Skeletal muscle satellite cell (primary cell): ENCODE data around the gene SNAP91.

ENCODE experiments used
- H3K27me3 ChIP-seq: 2 replicates; pipeline ENCODE4 v1.7.0; 2013; ENCODE audit warnings: low read length; ENCODE audit not compliant: control insufficient read depth, insufficient read depth
- H3K36me3 ChIP-seq: 2 replicates; pipeline ENCODE4 v1.7.0; 2013; ENCODE audit warnings: mild to moderate bottlenecking, control low read depth, low read length; ENCODE audit not compliant: insufficient read depth
- H3K4me1 ChIP-seq: 2 replicates; pipeline ENCODE4 v1.7.0; 2013; ENCODE audit warnings: low read length; ENCODE audit not compliant: control insufficient read depth, insufficient read depth
- H3K4me2 ChIP-seq: 2 replicates; pipeline ENCODE4 v1.7.0; 2013; ENCODE audit warnings: mild to moderate bottlenecking, low read length
- H3K4me3 ChIP-seq: 2 replicates; pipeline ENCODE4 v1.7.0; 2013; ENCODE audit warnings: low read length
- H3K9ac ChIP-seq: 2 replicates; pipeline ENCODE4 v1.7.0; 2013; ENCODE audit warnings: mild to moderate bottlenecking, low read depth, low read length, moderate library complexity
- H3K9me3 ChIP-seq: replicated peaks from 2 replicates; pipeline ENCODE4 v1.7.0; 2013; ENCODE audit warnings: mild to moderate bottlenecking, control low read depth, low read length

Gene SNAP91

DNA sequence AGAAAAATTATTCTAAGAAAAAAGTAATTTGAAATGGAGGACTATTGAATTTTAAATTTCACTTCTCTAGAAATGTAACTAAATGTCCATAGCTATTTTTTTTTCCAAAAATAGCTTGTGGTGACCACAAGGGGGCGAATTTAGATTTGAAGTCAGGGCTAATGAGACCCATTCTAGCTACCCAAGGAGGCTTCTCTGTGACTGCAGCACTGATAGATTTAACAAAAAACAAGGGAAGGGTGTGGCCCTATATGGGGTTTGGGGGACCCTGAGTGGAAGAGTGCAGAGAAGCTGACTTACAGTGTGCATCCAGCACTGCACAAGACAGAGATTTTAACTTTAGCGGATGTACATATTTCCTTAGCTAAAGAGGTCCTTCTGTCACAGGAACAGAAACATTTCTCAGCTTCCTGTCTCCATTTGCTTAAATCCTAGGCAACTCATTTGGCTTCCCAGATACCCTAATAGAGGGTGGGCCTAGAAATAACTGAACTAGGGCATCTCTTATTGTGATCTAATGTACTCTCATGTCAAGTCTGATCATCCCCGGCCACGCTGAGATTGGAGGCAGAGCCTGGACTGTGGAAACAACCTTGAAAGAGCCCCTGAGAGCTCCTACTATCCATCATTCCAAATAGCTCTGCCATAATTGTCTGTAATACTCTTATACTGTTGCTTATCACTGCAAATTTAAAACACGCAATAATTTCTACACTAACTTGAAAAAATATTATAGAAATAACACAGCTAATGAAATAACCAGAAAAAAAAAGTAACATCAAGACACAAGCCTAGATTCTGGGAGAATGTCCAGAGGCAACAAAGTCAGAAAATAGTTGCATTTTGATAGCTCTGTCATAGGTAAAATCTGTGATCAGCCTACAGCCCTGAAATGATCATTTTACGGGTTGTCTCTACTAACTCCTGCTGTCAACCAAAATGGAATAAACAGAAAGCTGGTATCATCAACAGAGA lies 93.6 kb downstream of the SNAP91 start:
- H3K9me3 ChIP-seq: no peaks in the 10 kb centered on the region
- H3K4me1 ChIP-seq: no peaks in the 10 kb centered on the region

DNA sequence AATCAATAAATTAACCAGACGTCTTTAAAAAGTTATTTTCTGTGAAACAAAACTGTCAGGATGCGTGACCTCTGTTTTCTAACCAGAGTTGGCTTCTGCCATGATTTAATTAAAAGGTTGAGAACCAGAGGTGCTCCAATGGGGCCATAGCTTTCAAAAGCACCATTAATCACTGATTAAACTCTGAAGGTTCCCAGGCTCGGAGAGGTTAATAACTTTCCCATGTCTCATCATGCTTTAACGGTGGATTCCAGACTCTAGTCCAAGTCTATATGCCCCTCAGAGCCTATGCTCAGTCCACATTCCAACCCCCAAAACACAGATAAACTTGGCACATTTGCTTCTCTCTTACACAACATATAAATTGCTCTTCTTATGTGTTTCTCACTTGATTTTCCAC lies 95.5 kb downstream of the SNAP91 start:
- H3K4me1 ChIP-seq: no peaks in the 10 kb centered on the region
- H3K36me3 ChIP-seq: no peaks in the 10 kb centered on the region

More for the DNA sequence above, 93.6 kb downstream of the SNAP91 start:
- Histone ChIP-seq H3K9ac (no peak overlapping the region), H3K4me2 (no peak overlapping the region), H3K4me3 (no peak overlapping the region), H3K36me3 (no peaks in the 10 kb centered on the region), H3K27me3 (no peaks in the 10 kb centered on the region)

DNA sequence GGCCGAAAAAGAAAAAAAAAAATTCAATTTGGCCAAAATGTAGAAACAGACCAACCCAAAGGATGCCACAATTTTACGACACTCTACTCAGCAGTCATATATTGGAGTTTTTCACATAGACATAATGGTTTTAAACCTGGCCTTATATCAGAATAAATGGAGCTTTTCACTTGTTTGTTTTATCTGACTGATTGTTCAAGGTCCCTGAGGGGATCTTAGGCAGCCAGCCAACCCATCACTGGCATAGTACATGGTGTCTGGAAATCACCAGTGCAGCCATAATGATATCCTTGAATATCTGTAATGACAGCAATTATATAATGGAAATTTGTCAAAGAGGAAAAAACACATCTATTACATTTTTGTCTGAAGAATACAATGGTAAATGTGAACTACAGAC lies 99.7 kb downstream of the SNAP91 start:
- Histone ChIP-seq H3K36me3 (no peaks in the 10 kb centered on the region), H3K4me1 (no peaks in the 10 kb centered on the region), H3K9ac (no peak overlapping the region), H3K9me3 (no peaks in the 10 kb centered on the region), H3K4me2 (no peak overlapping the region), H3K27me3 (no peaks in the 10 kb centered on the region), H3K4me3 (no peak overlapping the region)

More for the DNA sequence above, 95.5 kb downstream of the SNAP91 start:
- Histone ChIP-seq H3K4me2 (no peak overlapping the region), H3K9me3 (no peaks in the 10 kb centered on the region), H3K4me3 (no peak overlapping the region), H3K27me3 (no peaks in the 10 kb centered on the region), H3K9ac (no peak overlapping the region)

DNA sequence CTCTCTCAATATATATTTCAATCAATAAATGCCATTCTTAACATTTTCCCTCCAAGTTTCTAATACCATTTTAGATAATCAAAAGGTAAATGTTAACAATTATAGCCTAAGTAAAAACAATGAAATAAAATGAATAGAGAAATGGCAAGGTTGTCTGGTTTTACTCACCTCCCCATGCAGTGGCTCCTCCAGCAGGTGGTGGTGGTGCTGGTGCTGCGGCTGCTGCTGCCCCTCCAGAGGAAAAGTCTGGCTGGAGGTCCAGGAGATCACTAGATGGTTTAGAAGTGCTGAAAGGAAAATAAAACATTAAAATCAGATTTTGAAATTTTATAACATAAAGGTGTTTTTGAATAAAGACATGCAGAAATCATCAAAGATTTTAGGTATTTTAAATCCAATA lies 103.4 kb downstream of the SNAP91 start:
- Histone ChIP-seq H3K4me1 (no peaks in the 10 kb centered on the region), H3K9ac (no peak overlapping the region), H3K9me3 (no peaks in the 10 kb centered on the region), H3K36me3 (no peaks in the 10 kb centered on the region), H3K4me2 (no peak overlapping the region), H3K27me3 (no peaks in the 10 kb centered on the region), H3K4me3 (no peak overlapping the region)

DNA sequence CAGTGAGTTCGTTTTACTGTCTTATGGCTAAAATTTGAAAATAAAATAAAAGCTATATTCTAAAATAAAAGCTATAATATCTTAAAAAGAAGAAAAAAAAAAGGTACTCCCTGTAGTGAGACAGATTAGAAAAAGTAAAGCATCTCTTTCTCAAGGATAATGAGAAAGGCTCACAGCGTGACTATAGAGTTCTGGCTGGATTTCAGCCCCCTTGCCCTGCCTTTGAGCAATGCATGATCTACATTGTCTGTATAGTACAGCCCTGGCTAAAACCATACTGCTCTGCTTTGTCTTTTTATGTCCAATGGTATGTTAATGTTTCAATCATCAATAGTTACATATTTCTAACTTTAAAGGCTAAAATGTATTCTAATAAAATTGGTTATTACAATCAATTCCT lies 105.3 kb downstream of the SNAP91 start:
- no peaks in the 10 kb centered on the region for H3K36me3 ChIP-seq
- H3K4me3 ChIP-seq: no peak overlapping the region
- H3K9me3 ChIP-seq: no peaks in the 10 kb centered on the region
- no peak overlapping the region for H3K9ac ChIP-seq
- H3K4me2 ChIP-seq: no peak overlapping the region
- no peaks in the 10 kb centered on the region for H3K27me3 ChIP-seq
- no peaks in the 10 kb centered on the region for H3K4me1 ChIP-seq

DNA sequence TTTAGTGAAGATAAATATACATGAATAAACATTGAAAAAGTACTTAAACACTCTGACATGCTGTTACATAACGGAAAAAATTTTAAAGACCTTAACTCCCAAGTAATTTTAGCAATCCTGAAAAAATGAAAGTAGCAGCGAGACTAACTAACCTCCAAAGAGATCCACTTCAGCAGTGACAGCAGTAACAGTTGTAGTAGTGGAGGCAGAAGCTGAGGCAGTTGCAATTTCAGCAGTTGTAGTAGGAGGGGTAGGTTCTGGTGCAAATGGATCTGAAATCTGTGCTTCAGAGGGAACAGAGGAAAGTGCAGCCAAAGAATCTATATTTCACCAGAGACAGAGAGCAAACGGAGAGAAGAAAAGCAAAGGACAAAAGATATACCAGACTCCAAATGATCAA lies 107.8 kb downstream of the SNAP91 start:
- Histone ChIP-seq H3K4me2 (no peak overlapping the region), H3K9ac (no peak overlapping the region), H3K4me3 (no peak overlapping the region), H3K36me3 (no peaks in the 10 kb centered on the region), H3K4me1 (no peaks in the 10 kb centered on the region), H3K9me3 (no peaks in the 10 kb centered on the region), H3K27me3 (no peaks in the 10 kb centered on the region)

DNA sequence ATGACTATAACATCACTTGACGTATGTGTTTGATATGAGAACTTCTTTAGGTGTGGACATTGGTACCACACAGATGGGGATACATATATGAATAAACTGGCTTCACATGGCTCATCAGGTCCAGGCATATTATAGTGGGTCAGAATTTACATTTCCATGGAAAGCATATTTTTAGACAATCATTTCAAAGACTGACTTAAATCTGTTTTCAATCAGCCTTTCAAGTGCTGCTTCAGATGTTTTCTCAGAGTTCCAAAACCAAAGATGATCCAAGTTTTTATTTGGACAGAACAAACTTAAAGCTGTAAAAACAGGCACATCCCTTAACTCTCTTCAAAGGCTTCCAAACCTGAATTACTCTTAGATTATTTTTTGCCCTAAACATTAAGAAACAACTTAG lies 108.4 kb downstream of the SNAP91 start:
- Histone ChIP-seq H3K9me3 (no peaks in the 10 kb centered on the region), H3K36me3 (no peaks in the 10 kb centered on the region), H3K4me3 (no peak overlapping the region), H3K4me1 (no peaks in the 10 kb centered on the region), H3K4me2 (no peak overlapping the region), H3K27me3 (no peaks in the 10 kb centered on the region), H3K9ac (no peak overlapping the region)

DNA sequence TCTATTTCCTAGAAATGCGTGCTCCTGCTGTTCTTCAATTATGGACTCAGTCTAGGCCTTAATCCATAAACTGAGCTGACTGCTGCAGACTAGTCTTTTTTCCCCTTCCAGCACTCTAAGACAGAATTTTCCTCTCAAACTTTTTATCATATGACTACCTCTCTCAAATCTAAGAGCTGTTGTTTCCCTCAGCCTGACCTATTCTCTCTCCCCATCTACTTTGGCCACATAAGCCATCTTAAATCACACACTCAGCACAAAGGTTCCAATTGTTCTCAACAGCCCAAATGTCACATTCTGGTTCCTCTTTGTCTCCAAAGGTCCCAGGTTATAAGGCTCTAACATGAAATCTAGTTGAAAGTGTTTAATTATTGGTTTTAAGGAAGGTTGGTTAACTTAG lies 111.4 kb downstream of the SNAP91 start:
- Histone ChIP-seq H3K4me1 (no peaks in the 10 kb centered on the region), H3K4me3 (no peak overlapping the region), H3K4me2 (no peak overlapping the region), H3K27me3 (no peaks in the 10 kb centered on the region), H3K9ac (no peak overlapping the region), H3K36me3 (no peaks in the 10 kb centered on the region), H3K9me3 (no peaks in the 10 kb centered on the region)

DNA sequence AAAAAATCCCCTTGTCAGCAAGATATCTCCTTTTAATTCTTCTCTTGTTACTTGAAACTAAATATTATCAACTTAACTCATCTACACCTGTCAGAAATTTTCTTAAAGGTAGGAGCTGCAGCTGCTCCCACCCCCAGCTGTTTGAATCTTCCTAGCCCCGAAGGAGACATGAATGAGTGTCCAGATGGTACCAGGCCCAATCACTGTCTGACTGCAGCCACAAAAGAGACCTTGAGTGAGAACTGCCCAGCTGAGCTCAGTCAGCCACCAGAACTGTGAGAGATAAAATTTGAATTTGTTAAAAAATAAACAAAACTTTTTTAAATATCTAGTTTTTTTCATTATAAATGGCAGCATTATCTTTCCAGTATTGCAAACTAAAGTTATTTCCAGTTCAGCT lies 111.8 kb downstream of the SNAP91 start:
- Histone ChIP-seq H3K9me3 (no peaks in the 10 kb centered on the region), H3K36me3 (no peaks in the 10 kb centered on the region), H3K4me1 (no peaks in the 10 kb centered on the region), H3K27me3 (no peaks in the 10 kb centered on the region), H3K4me3 (no peak overlapping the region), H3K4me2 (no peak overlapping the region), H3K9ac (no peak overlapping the region)

DNA sequence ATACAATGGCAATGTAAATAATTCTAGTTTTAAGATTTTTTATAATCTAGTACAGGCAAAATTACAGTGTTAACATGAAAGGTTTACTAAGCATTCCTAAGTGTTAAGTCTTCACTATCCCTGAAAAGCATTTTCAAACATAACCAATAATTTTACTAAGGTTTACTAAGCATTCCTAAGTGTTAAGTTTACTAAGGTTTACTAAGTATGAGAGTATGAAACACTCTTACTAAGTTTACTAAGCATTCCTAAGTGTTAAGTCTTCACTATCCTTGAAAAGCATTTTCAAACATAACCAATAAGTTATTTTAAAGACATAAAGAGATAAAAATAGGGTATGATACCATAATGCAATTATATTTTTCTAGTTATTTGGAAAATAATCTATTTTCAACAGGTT lies 114.0 kb downstream of the SNAP91 start:
- Histone ChIP-seq H3K4me2 (no peak overlapping the region), H3K9me3 (no peaks in the 10 kb centered on the region), H3K4me1 (peaks cover 4% of the 10 kb centered on the region), H3K4me3 (no peak overlapping the region), H3K36me3 (no peaks in the 10 kb centered on the region), H3K27me3 (no peaks in the 10 kb centered on the region), H3K9ac (no peak overlapping the region)

DNA sequence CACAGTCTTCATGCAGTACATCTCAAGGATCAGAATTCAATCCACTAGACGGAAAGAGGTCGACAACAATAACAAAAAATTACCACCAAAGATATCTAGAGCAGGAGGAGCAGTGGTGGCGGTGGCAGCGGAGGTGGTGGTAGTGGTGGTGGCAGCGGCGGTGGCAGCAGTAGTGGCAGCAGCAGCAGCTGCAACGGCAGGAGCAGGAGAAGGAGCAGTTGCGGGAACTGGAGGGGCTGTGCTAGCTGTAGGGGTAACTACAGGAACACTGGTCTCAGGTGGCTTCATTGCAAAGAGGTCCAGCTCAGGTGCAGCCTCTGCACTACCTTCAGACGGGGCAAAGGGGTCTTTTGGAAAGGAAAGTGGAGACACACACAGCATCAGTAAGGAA lies 115.5 kb downstream of the SNAP91 start:
- Histone ChIP-seq H3K9me3 (no peaks in the 10 kb centered on the region), H3K4me2 (no peak overlapping the region), H3K9ac (no peak overlapping the region), H3K4me3 (no peak overlapping the region), H3K27me3 (no peaks in the 10 kb centered on the region), H3K36me3 (no peaks in the 10 kb centered on the region), H3K4me1 (peaks cover 5% of the 10 kb centered on the region)

DNA sequence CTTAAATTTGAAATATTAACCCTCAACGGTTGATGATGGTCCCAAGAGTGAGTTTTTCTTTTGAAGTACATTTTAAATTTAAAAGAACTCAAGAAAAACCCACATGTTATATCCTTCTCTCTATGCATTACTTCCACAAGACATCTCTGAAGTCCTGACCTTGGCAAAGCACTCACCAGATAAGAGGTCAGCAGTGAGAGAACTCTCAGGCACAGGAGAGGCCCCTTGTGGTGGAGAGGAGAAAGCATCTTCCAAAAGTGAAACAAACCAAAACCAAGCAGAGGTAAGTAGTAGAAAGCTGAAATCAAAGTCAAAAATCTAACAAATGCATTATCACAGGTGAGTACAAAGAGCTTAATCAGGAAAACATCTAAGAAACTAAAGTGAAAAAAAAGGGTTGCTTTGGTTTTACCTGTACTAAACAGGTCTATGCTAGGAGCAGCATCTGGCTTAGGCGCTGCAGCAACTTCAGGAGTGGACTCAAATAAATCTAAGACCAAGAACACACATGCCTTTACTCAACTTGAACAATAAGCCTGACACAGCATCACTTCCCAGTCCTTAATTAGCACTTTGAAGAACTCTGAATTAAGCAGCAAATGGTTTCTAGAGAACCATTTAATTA lies 116.0 kb downstream of the SNAP91 start:
- Histone ChIP-seq H3K4me2 (no peak overlapping the region), H3K36me3 (no peaks in the 10 kb centered on the region), H3K9ac (no peak overlapping the region), H3K4me3 (no peak overlapping the region), H3K9me3 (no peaks in the 10 kb centered on the region), H3K4me1 (peaks cover 5% of the 10 kb centered on the region), H3K27me3 (no peaks in the 10 kb centered on the region)
